Measurements from ENCODE around the gene ADCY4.

The ADCY4 gene

GRCh38 chr14:24314377-24315193 lies 20.3 kb downstream of the ADCY4 start:
- peaks cover 0 to 21% of the 10 kb centered on the region in 2 experiments for H3K36me3 ChIP-seq (ENCODE audit: control insufficient read depth in 1 of 2, insufficient read depth in 2 of 2, low read depth in 1 of 2, low read length in 2 of 2)
- H4K8ac ChIP-seq (ENCODE audit: low read length) = no peak overlapping the region
- H3K4me2 ChIP-seq (ENCODE audit: low read length, poor library complexity, severe bottlenecking) = no peak overlapping the region
- no peak overlapping the region for H3K14ac ChIP-seq (ENCODE audit: low read length in 2 of 2)
- no peaks in the 10 kb centered on the region for H3K79me1 ChIP-seq (replicated peaks; ENCODE audit: low read length, poor library complexity, severe bottlenecking)
- no peak overlapping the region for H2BK120ac ChIP-seq (ENCODE audit: low read depth, low read length)
- H3K9me3 ChIP-seq (ENCODE audit: control insufficient read depth, low read length) = no peaks in the 10 kb centered on the region
- H2BK15ac ChIP-seq (ENCODE audit: low read depth, poor library complexity, severe bottlenecking) = no peak overlapping the region
- H3K4me3 ChIP-seq (ENCODE audit: insufficient read depth in 1 of 2, low read depth in 1 of 2, low read length in 2 of 2) = no peak overlapping the region
- no peak overlapping the region for H4K91ac ChIP-seq (ENCODE audit: low read length)
- H3K27me3 ChIP-seq (ENCODE audit: control insufficient read depth in 1 of 2, insufficient read depth in 1 of 2, low read length in 2 of 2) = peaks cover 7 to 19% of the 10 kb centered on the region in 2 experiments
- H2AFZ ChIP-seq (ENCODE audit: low read depth, low read length) = no peak overlapping the region
- H3K27ac ChIP-seq (ENCODE audit: low read length, poor library complexity, severe bottlenecking) = no peak overlapping the region
- peak overlapping the region in 1 of 2 experiments; percentile 54 for H2BK12ac ChIP-seq (ENCODE audit: low read length in 2 of 2)
- H3K18ac ChIP-seq (ENCODE audit: low read depth in 1 of 2, low read length in 2 of 2) = no peak overlapping the region
- H2BK5ac ChIP-seq (ENCODE audit: low read depth, low read length, poor library complexity, severe bottlenecking) = no peak overlapping the region
- peaks cover 3% of the 10 kb centered on the region for H3K4me1 ChIP-seq (ENCODE audit: control insufficient read depth, insufficient read depth, low read depth, low read length)
- WGBS = 94% methylated on average over 4 of the region's 5 CpGs
- H3K9ac ChIP-seq (ENCODE audit: low read length) = no peak overlapping the region
- no peak overlapping the region for H3K4ac ChIP-seq (ENCODE audit: low read depth in 1 of 2, low read length in 2 of 2)
- no peak for DNase-seq
- H3K23ac ChIP-seq (ENCODE audit: low read length in 2 of 2) = no peak overlapping the region
- no peak overlapping the region for H2AK5ac ChIP-seq (ENCODE audit: low read length, severe bottlenecking)

GRCh38 chr14:24313913-24314312 lies 21.0 kb downstream of the ADCY4 start:
- Histone ChIP-seq H3K4ac (ENCODE audit: low read depth in 1 of 2, low read length in 2 of 2) (no peak overlapping the region), H3K23ac (ENCODE audit: low read length in 2 of 2) (no peak overlapping the region), H3K9ac (ENCODE audit: low read length) (no peak overlapping the region), H2BK5ac (ENCODE audit: low read depth, low read length, poor library complexity, severe bottlenecking) (no peak overlapping the region), H2BK12ac (ENCODE audit: low read length in 2 of 2) (no peak overlapping the region), H4K8ac (ENCODE audit: low read length) (no peak overlapping the region), H2AK5ac (ENCODE audit: low read length, severe bottlenecking) (no peak overlapping the region), H3K4me1 (ENCODE audit: control insufficient read depth, insufficient read depth, low read depth, low read length) (peaks cover 3% of the 10 kb centered on the region), H3K27ac (ENCODE audit: low read length, poor library complexity, severe bottlenecking) (no peak overlapping the region), H3K79me1 (replicated peaks; ENCODE audit: low read length, poor library complexity, severe bottlenecking) (no peaks in the 10 kb centered on the region), H3K4me3 (ENCODE audit: insufficient read depth in 1 of 2, low read depth in 1 of 2, low read length in 2 of 2) (no peak overlapping the region), H3K36me3 (ENCODE audit: control insufficient read depth in 1 of 2, insufficient read depth in 2 of 2, low read depth in 1 of 2, low read length in 2 of 2) (peaks cover 2 to 23% of the 10 kb centered on the region in 2 experiments), H3K27me3 (ENCODE audit: control insufficient read depth in 1 of 2, insufficient read depth in 1 of 2, low read length in 2 of 2) (peaks cover 7 to 12% of the 10 kb centered on the region in 2 experiments), H2BK120ac (ENCODE audit: low read depth, low read length) (no peak overlapping the region), H4K91ac (ENCODE audit: low read length) (no peak overlapping the region), H2BK15ac (ENCODE audit: low read depth, poor library complexity, severe bottlenecking) (no peak overlapping the region), H2AFZ (ENCODE audit: low read depth, low read length) (no peak overlapping the region), H3K14ac (ENCODE audit: low read length in 2 of 2) (no peak overlapping the region), H3K4me2 (ENCODE audit: low read length, poor library complexity, severe bottlenecking) (no peak overlapping the region), H3K18ac (ENCODE audit: low read depth in 1 of 2, low read length in 2 of 2) (peak overlapping the region in 1 of 2 experiments; percentile 61), H3K9me3 (ENCODE audit: control insufficient read depth, low read length) (no peaks in the 10 kb centered on the region)
- DNase-seq = no peak
- 76% methylated on average over 2 of the region's 2 CpGs for WGBS

- H3K14ac ChIP-seq (ENCODE audit: low read length in 2 of 2) = no peak overlapping the region
- H2BK15ac ChIP-seq (ENCODE audit: low read depth, poor library complexity, severe bottlenecking) = no peak overlapping the region
- no peak overlapping the region for H2AFZ ChIP-seq (ENCODE audit: low read depth, low read length)
- peak; percentile 69 for DNase-seq
- 60% methylated on average over 8 of the region's 9 CpGs for WGBS
- no peak overlapping the region for H4K91ac ChIP-seq (ENCODE audit: low read length)
- H3K4me3 ChIP-seq (ENCODE audit: insufficient read depth in 1 of 2, low read depth in 1 of 2, low read length in 2 of 2) = no peak overlapping the region
- no peak overlapping the region for H3K4me2 ChIP-seq (ENCODE audit: low read length, poor library complexity, severe bottlenecking)
- no peak overlapping the region for H3K23ac ChIP-seq (ENCODE audit: low read length in 2 of 2)
- no peak overlapping the region for H2BK5ac ChIP-seq (ENCODE audit: low read depth, low read length, poor library complexity, severe bottlenecking)
- peaks cover 2 to 7% of the 10 kb centered on the region in 2 experiments for H3K27me3 ChIP-seq (ENCODE audit: control insufficient read depth in 1 of 2, insufficient read depth in 1 of 2, low read length in 2 of 2)
- H3K18ac ChIP-seq (ENCODE audit: low read depth in 1 of 2, low read length in 2 of 2) = no peak overlapping the region
- H3K36me3 ChIP-seq (ENCODE audit: control insufficient read depth in 1 of 2, insufficient read depth in 2 of 2, low read depth in 1 of 2, low read length in 2 of 2) = peaks cover 8 to 27% of the 10 kb centered on the region in 2 experiments
- peaks cover 3% of the 10 kb centered on the region for H3K79me1 ChIP-seq (replicated peaks; ENCODE audit: low read length, poor library complexity, severe bottlenecking)
- H3K9me3 ChIP-seq (ENCODE audit: control insufficient read depth, low read length) = no peaks in the 10 kb centered on the region
- no peak overlapping the region for H3K9ac ChIP-seq (ENCODE audit: low read length)
- no peak overlapping the region for H2BK12ac ChIP-seq (ENCODE audit: low read length in 2 of 2)
- H3K4ac ChIP-seq (ENCODE audit: low read depth in 1 of 2, low read length in 2 of 2) = no peak overlapping the region
- H3K27ac ChIP-seq (ENCODE audit: low read length, poor library complexity, severe bottlenecking) = no peak overlapping the region
- H2BK120ac ChIP-seq (ENCODE audit: low read depth, low read length) = no peak overlapping the region
- no peak overlapping the region for H2AK5ac ChIP-seq (ENCODE audit: low read length, severe bottlenecking)
- peaks cover 3% of the 10 kb centered on the region for H3K4me1 ChIP-seq (ENCODE audit: control insufficient read depth, insufficient read depth, low read depth, low read length)
- no peak overlapping the region for H4K8ac ChIP-seq (ENCODE audit: low read length)
Measured at GRCh38 chr14:24312736-24313507, 21.9 kb downstream of the ADCY4 start.

All from mesenchymal stem cell (in vitro differentiated cells and primary cell).